HG02852 (cell line): Measurements from ENCODE around the gene APOD.

Experiments
- ATAC-seq: cut with Tn5 transposase; IDR thresholded peaks from one replicate; pipeline ENCODE4 v1.9.1; 2021; ENCODE audit warnings: mild to moderate bottlenecking, moderate library complexity; ENCODE audit not compliant: unreplicated experiment

The APOD gene

DNA sequence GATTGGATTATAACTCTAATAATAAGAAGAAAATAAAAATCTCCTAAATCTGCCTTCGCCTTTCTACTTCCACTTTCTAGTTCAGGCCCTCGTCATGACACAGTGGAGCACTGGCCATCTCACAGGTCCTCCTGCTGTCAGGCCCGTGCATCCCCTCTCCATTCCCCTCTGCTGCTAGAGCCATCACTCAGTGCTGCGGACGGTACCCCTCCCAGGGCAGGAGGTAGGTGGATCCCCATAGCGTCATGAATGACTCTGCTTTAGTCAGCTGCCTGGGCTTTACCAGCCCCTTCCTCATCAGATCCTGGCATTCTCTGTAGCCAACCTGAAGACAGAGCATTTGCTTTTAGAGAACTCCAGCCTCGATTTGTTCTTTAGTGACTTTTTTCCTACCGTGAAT is 28.6 kb downstream of the APOD start:
- ATAC-seq: no peak

DNA sequence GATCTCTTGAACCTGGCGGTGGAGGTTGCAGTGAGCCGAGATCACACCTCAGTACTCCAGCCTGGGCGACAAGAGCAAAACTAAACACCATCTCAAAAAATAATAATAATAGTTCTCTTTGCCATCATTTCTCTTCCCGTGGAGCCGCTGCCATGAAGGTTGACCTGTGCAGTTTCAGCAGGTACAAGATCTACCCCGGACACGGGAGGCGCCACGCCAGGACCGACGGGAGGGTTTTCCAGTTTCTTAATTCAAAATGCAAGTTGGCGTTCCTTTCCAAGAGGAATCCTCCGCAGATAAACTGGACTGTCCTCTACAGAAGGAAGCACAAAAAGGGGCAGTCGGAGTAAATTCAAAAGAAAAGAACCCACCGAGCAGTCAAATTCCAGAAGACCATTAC is 29.3 kb downstream of the APOD start:
- ATAC-seq: no peak

DNA sequence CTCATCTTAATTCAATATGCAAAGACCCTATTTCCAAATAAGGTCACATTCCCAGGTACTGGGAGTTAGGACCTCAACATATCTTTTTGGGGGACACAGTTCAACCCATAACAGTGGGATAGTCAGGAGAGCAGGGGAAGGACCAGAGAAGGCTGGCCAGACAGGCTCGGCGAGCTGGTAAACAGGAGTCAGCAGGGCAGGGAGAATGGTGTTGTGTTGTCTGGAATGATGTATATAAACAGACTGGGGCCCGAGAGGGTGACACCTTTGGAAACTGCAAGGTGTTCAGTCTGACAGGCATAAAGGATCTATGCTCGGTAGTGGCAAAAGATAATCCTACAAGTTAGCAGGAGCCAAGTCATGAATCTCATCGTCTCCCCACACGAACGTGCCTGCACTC is 30.5 kb downstream of the APOD start:
- no peak for ATAC-seq

DNA sequence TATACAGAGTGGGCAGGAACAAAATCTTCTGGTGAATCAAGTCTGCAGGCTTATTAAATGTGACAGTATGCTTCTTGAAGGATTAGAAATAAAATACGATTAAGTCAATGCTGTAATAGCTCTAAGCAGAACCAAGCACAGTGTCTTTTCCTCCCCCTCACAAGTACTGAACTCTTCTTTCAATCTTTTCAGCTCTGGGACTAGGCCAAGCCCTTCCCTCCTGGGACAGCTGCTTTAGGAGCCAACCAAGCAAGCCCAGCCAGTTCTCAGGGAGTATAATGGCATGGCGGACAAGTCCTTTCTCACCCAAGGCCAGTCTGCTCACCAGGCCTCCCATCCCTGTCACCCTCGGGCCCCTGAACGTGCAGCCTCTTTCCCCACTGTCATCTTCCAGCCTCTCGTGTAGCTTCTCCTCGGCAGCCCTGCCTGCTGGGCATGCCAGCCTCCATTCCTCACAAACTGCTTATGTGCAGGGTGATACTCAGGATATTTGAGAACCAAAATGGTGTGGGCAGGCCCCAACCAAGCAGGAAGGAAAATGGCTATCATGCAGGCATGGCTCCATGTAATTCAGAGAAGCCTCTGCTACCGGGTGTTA is 32.3 kb downstream of the APOD start:
- ATAC-seq: no peak

DNA sequence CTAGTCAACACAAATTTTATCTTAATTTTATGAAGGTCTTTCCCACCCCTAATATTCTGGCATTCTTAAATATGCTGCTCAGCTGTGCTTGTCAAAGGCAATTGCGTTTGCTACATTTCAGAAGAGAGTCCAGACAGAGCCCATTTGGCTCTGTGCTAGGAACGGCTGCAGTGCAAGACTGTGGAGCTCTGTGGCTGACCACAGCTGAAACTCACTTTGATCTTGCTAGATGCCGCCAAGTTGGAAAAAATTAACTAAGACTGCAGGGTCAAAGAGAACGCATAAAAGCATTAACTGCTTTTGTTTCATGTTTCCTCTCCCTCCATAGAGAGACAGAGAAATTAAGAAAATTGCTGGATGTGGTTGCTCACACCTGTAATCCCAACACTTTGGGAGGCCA is 33.0 kb downstream of the APOD start:
- ATAC-seq: no peak

DNA sequence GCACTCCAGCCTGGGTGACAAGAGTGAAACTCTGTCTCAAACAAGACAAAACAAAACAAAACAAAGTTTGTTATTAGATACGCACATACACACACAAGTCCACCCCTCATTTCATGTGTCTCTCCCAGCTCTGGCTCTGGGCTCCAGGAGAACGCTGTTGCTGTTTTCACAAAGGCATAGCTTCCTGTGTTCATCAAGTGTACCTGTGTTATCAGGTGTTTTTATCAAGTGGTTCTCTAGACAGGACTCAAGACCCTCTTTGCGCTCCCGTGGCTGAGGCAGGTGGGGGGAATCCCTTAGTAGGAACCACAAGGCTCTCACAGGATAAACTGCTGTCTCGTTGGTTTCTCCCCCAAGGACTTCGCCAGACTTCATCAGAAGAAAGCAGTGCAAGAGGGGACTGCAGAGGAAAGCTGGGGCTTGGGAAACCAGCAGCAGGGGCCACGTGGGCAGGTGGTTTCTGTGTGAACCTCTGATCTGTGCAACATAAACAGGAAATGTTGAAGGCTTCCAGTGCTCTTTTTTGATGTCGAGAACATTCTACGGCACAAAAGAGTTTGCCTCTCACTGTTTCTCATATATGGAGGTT is 33.7 kb downstream of the APOD start:
- ATAC-seq: peak; percentile 75

DNA sequence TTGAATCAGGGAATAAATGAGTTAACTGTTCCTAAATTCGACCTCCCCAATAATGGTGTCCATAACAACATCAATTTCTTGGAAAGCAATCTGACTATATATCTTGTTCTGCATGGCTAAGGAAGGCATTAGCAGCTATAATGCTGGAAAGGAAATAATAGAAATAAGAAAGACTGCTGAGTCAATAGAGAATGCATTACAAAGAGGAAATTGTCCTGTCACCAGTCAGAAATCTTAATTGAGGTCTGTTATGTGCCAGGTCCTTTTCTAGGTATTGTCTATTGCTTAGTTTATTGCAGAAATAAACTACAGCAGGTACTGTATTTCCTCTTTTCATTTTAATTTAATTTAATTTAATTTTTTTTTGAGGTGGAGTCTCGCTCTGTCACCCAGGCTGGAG is 34.8 kb downstream of the APOD start:
- no peak for ATAC-seq

DNA sequence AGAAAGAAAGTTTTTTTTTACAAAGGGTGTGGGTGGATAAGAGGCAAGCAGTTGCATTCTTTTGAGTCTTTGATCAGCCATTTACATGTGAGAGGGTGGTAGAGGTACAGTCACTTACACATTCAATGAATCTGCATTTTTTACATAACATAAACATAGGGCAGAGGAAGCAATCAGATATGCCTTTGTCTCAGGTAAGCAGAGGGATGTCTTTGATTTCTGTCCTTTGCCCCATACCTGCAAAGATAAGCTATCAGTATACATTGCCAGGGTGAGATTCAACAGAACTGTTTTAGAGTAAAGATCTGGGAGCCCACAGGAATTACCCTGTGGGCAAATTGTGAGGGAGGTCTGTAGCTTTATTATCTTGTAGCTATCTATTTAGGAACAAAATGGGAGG is 35.2 kb downstream of the APOD start:
- no peak for ATAC-seq

DNA sequence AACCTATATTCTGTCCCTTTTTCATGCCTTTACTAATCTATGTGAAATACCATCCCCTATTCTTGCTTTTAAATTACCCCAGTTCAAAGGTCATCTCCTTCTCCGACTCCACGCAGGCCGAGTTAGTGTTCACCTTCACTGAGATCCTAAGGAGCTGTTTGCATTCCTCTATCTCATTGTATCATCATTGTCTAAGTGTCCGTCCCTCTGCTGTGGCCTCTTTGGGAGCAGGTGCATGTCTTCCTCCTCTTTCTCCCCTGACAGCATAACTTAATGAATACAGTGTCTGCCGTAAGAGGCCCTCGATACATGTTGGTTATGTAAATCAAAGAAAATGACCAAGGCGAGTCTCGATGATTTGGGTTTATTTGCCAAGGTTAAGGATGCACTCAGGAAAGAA is 35.7 kb downstream of the APOD start:
- no peak for ATAC-seq

DNA sequence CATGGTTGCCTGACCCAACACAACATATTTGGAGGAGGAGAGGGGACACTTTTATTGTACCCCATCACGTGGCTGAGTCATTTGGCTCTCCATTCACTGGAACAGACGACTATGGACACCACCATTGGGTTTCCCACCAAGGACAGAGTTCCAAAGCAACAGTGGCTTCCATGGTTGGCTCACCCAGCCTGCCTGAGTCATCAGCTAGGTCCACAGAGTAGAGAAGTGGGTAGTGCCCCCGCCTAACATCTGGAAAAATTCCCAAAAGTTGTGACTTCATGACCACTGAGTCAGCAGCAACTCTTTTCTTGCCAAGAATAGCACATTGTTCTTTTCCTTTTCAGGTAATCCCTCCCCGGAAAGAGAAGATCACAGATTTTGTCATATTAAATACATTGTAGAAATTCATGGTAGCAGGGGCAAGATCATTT is 37.6 kb downstream of the APOD start:
- no peak for ATAC-seq

DNA sequence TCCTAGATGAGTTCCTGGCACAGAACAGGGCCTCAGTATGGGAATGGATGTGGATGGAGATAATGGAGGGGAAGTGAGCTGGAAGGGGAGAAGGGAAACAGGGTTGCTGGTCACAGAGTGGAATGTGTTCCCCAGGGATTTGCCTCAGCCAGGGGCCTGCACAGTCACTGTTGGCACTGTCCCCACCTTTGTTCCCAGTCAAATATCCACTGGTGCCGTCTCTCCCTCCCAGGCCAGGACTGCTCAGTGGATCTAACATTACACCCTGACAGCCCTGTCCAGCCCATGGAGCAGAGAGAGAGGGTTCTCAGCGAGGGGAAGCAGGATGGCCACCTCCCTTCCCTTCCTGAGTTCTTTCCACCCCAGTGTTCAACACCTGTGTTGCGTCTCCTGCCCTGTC is 39.1 kb downstream of the APOD start:
- no peak for ATAC-seq

DNA sequence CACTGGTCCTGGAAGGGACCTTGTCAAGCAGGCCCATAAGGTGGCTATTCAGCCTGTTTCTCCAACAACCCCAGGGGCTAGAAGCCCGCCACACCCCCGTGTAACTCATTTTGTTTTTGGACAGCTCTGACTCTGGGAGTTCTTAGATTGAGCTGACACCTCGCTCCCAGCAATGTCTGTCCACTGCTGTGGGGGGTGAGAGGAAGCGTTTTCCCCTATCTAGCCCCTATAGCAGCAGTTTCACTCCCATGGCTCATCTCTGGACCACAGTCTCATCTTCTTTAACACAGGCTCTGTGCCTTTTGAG is 39.6 kb downstream of the APOD start:
- ATAC-seq: no peak

DNA sequence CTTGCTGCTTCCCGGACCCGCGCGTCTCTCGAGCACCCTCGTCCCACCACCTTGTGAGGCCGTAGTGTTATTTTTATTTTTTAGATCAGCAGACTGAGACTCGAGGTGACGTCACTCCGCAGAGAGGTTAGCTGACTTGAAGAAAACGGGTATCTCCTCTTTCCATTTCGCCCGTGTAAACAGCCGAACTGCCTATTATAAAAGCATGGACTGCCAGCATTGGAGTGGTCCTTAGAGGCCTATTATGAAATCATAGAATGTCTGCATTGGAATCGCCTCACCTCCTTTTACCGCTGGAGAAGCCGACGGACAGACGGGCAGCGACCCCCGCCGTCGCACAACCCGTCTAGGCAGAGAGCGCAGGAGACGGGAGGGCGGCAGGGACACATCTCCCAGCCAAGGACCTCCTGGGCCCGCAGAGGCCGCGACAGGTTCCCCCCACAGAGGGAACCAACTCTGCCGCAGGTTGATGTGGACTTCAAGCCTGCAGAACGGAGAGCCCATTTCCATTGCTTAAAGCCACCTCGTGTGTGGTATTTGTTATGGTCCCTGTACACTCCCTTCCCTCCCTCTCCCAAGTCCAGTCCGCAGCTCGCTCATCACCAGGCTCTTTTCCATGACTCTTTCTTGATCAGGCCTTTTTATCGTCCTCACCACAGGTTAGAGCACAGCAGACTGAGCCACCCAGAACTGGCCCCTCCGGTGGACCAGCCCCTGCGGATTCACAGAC is 40.1 kb downstream of the APOD start:
- ATAC-seq: no peak

DNA sequence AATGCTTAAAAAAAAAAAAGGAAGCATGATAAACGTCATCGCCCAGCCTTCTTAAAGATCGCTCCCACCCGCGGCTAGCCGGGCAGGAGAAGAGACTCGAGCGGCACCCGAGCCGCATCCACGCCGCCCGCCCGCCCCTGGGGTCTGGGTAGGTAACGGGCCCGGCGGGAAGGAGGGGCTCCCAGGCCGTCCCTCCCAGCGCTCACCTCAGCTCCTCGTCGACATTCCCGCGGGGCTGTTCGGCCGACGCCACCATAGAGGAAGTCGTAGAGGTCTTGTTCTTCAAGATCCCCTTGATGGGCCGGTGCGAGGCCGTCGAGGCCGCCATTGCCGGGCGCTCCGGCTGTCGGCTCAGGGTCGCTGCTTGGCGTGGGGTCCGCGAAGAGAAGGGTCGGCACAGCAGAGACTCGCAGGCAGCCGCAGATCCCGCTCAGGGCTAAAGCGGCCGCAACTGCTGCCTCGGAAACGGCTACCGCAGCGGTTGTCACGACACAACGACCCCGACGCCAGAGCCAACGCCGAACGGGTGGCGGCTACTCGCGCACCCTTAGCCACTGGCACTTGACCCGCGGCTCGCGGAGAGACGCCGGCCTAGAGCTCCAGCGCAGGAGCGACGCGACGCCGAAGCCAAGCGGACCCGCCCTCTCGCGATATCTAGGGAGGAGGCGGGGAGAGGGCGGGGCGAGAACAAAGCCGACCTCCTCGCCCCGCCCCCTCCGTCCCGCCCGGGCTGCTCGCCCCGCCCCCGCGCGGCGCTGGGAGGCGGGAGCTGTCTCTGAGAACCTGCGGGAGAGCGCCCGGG is 40.8 kb downstream of the APOD start, which contains the start of gene PPP1R2:
Gene PPP1R2, minus strand, starts transcription at position 628 of the 802 bp plus-strand sequence. Its CDS starts 300 bp downstream, at position 328.
- ATAC-seq: peak; percentile 63

DNA sequence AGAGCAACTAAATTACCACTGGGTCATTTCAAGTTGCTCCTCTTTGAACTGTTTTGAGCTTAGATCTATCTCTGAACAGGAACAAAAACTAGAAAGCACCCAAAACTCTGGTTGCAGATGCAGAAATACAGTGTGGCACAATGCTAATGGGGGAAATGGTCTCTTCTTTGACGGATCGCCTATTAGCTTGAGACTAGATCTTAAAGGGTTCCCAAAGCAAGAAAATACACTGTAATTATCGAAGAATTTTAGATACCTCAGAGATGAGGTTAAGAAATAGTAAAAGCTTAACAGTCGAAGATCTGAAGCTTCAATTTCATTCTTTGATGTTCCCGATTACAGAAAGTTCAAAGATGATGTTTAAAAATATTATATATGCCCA is 41.4 kb downstream of the APOD start:
- ATAC-seq: no peak

DNA sequence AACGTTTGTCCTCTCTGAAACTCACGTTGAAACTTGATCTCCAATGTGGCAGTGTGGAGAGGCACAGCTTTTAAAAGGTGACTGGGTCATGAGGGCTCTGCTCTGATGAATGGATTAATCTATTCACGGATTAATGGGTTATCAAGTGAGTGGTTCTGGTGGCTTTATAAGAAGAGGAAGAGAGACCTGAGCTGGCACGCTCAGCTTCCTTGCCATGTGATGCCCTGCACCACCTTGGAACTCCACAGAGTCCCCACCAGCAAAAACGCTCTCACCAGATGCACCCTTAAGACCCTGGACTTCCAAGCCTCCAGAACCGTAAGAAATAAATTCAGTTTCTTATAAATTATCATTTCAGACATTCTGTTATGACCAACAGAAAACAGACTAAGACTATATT is 43.2 kb downstream of the APOD start:
- no peak for ATAC-seq

DNA sequence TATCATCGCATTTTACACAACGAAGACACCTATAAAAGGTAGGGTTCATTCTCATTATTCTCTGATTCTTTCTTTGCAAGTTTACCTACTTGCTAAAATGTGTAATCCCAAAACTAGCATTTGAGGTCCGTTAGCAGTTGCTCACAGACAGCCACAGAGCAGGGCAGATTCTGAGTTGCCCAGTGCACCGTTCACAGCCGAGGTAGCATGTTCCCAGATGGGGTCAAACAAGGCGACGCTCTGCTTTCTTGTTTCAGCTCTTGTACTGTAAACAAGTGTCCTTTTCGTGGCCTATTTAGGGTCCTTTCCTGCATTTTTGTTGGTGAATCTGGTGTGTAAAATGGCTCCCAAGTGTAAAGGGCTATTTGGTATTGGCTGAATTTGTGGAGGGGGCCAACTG is 43.7 kb downstream of the APOD start:
- no peak for ATAC-seq

DNA sequence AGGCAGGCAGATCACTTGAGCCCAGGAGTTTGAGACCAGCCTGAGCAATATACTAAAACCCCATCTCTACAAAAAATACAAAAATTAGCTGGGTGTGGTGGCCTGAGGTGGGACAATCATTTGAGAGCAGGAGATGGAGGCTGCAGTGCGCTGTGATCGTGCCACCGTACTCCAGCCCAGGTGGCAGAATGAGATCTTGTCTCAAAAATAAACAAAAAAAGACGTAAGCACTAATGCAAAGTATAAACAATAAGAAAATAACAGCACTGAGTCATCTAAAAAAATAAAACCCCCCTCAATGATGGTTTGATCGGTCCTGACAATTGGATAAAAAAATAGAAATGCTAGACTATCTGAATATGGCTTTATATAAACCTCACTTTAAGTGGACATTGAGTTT is 44.3 kb downstream of the APOD start:
- ATAC-seq: no peak

DNA sequence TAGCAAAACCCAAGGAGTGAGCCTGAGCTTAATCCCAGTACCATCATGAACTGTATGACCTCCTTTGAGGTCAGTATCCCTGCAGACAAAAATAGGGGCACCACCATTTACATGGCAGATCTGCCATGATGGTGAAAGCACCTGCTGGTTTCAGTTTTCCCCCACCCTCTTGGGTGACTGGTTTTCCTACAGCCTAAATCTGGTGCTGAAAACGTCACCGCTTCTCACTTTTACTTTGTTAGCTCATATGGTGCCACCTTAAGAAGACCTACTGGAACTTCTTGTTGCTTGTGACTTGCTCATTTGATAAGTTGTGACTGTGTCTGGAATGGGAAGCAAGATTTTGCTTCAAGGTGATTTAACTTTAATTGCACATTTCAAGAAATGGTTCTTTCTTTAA is 45.7 kb downstream of the APOD start:
- ATAC-seq: peak; percentile 68

DNA sequence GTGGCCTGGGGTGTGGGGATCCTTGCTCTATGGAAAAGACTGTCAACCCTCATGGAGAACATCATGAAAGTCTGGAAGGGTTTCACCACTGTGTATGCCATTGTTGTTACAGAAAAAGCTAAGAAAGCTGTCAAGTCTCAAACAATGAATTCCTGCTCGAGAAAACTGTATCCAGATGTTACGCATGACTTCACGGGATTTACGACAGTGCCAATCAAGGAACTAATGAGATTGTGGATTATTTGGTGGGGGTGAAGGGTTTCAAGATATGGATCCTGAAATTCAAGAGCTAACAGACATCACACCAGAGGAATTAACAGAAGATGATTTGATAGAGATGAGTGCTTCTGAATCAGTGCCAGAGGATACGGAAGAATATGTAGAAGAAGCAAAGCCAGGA is 48.4 kb downstream of the APOD start:
- ATAC-seq: no peak

DNA sequence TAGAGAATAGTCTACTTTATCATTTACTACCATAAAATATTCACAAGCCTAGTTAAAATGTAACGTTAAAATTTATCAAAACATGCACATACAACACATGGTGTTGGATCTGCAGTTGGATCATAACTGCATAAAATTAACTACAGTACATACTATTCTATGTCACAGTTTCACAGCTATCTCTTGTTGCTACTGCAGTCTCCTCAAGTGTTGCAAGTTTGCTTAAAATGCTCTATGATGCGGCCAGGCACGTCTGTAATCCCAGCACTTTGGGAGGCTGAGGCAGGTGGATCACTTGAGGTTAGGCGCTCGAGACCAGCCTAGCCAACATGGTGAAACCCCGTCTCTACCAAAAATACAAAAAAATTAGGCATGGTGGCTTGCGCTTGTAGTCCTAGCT is 50.9 kb downstream of the APOD start:
- no peak for ATAC-seq

DNA sequence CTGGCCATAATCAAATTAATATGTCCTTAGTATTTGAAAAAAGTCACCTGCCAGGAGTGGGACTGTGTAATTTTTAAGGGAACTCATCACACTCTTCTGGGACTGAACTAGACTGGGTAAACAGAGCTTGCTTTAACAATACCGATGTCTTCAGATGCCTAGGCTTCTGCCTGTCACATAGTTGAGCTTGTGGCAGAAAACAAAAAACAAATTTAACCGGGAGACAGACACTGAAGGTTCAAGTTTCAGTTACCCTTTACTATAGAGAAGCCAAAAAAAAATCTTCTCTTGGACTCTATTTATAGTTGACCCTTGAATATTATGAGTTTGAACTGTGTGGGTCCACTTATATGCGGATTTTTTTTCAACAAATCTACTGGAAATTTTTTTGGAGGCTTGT is 51.4 kb downstream of the APOD start:
- no peak for ATAC-seq
